MM.1S (cell line): ENCODE results near the gene PMF1.

ENCODE experiments used
- DNase-seq: peaks from one replicate; pipeline ENCODE4 v3.0.0-alpha.2; 2015
- H2AFZ ChIP-seq: fragments of 300-600 bp; sonication (generic); 2 replicates; pipeline ENCODE4 v1.6.0; 2016; ENCODE audit warnings: antibody characterized with exemption, low read length
- H3F3A ChIP-seq: fragments of 300-600 bp; sonication (generic); 2 replicates; pipeline ENCODE4 v1.6.1; 2016; ENCODE audit warnings: mild to moderate bottlenecking, antibody characterized with exemption, low read length, moderate library complexity, mixed read lengths; ENCODE audit not compliant: insufficient read depth
- H3K27ac ChIP-seq: fragments of 300-600 bp; sonication (generic); 2 replicates; pipeline ENCODE4 v1.5.1; 2016; ENCODE audit warnings: mild to moderate bottlenecking, low read length
- H3K27me3 ChIP-seq: fragments of 300-600 bp; sonication (generic); replicated peaks from 2 replicates; pipeline ENCODE4 v1.6.0; 2016; ENCODE audit warnings: low read length; ENCODE audit not compliant: insufficient read depth
- H3K36me3 ChIP-seq: fragments of 300-600 bp; sonication (generic); replicated peaks from 2 replicates; pipeline ENCODE4 v1.6.1; 2016; ENCODE audit warnings: mild to moderate bottlenecking, low read length, mixed read lengths; ENCODE audit not compliant: insufficient read depth
- H3K4me1 ChIP-seq: fragments of 300-600 bp; sonication (generic); 2 replicates; pipeline ENCODE4 v1.6.1; 2016; ENCODE audit warnings: low read length, mixed read lengths
- H3K4me2 ChIP-seq: fragments of 300-600 bp; sonication (generic); 2 replicates; pipeline ENCODE4 v1.6.0; 2016; ENCODE audit warnings: low read depth, low read length
- H3K4me3 ChIP-seq: fragments of 300-600 bp; sonication (generic); 2 replicates; pipeline ENCODE4 v1.5.1; 2016; ENCODE audit warnings: low read length, mixed read lengths
- H3K79me2 ChIP-seq: fragments of 300-600 bp; sonication (generic); 2 replicates; pipeline ENCODE4 v1.6.1; 2016; ENCODE audit warnings: mixed run types, low read length, mixed read lengths
- H3K9ac ChIP-seq: fragments of 300-600 bp; sonication (generic); 2 replicates; pipeline ENCODE4 v1.6.1; 2016; ENCODE audit warnings: low read length, mixed read lengths
- H3K9me2 ChIP-seq: fragments of 300-600 bp; sonication (generic); replicated peaks from 2 replicates; pipeline ENCODE4 v1.6.1; 2016; ENCODE audit warnings: mild to moderate bottlenecking, low read length, mixed read lengths; ENCODE audit not compliant: insufficient read depth
- H3K9me3 ChIP-seq: fragments of 300-600 bp; sonication (generic); replicated peaks from 2 replicates; pipeline ENCODE4 v1.6.1; 2016; ENCODE audit warnings: mild to moderate bottlenecking, low read length, mixed read lengths; ENCODE audit not compliant: insufficient read depth
- H4K20me1 ChIP-seq: fragments of 300-600 bp; sonication (generic); 2 replicates; pipeline ENCODE4 v1.6.1; 2016; ENCODE audit warnings: mild to moderate bottlenecking, low read length, moderate library complexity, mixed read lengths; ENCODE audit not compliant: insufficient read depth
- CTCF ChIP-seq: fragments of 300-600 bp; sonication (generic); IDR thresholded peaks from 2 replicates; pipeline ENCODE4 v1.5.1; 2016; ENCODE audit warnings: antibody characterized with exemption, low read length, mixed read lengths
- EZH2 ChIP-seq: fragments of 300-600 bp; sonication (generic); optimal IDR thresholded peaks from 2 replicates; pipeline ENCODE3; 2017; ENCODE audit warnings: low read depth, mild to moderate bottlenecking, antibody characterized with exemption, low read length, mixed read lengths
- EZH2phosphoT487 ChIP-seq: fragments of 300-600 bp; sonication (generic); IDR thresholded peaks from 2 replicates; pipeline ENCODE4 v1.6.1; 2018; ENCODE audit warnings: antibody characterized with exemption, low read length

The PMF1 gene

DNA sequence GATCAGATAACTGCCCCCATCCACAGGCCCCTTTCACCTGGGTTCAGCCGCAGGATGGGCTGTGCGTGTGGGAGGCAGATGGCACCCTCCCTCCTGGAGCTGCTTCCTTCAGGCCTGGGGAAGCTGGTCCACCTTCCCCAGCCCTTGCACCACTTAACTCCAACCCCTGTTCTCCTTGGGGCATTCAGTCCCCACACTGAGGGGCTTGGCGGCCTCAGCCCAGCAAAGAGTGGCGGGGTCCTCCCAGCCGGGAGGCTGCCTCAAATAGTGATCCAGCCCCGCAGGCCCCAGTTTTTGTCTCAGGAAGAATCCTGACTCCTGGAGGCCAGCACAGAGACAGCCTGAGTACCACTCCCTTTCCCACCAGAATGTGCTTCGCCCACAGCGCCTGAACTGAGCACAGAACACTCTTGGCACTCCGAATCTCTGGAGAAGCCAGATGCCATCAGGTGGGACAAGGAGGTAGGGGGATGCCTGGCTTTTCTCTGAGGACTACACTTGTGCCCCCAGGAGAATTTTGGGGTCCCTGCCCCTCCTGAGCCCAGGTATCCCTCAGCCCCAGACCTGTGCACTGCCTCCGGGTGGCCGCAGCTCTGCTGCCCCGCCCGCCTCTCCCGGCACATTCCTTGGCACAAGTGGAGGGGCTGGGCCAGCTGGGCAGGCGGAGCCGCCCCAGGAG, 34.1 kb downstream of the PMF1 start:
- TF ChIP-seq EZH2 (no peak), EZH2phosphoT487 (no peak), CTCF (no peak)
- Histone ChIP-seq H3K9me3 (no peaks in the 10 kb centered on the region), H3K4me2 (no peak overlapping the region), H4K20me1 (no peaks in the 10 kb centered on the region), H3K4me3 (no peak overlapping the region), H3K4me1 (peaks cover 7% of the 10 kb centered on the region; the same call in 1 of the 2 replicates), H2AFZ (no peak overlapping the region), H3K79me2 (no peaks in the 10 kb centered on the region), H3K9me2 (no peaks in the 10 kb centered on the region), H3K9ac (no peak overlapping the region), H3K27ac (no peak overlapping the region), H3F3A (peaks cover 20% of the 10 kb centered on the region; the same call in 1 of the 2 replicates), H3K27me3 (no peaks in the 10 kb centered on the region), H3K36me3 (0 out of 2 replicates have a peak, but pooled peaks cover 10% of the 10 kb centered on the region)
- DNase-seq, result no peak

DNA sequence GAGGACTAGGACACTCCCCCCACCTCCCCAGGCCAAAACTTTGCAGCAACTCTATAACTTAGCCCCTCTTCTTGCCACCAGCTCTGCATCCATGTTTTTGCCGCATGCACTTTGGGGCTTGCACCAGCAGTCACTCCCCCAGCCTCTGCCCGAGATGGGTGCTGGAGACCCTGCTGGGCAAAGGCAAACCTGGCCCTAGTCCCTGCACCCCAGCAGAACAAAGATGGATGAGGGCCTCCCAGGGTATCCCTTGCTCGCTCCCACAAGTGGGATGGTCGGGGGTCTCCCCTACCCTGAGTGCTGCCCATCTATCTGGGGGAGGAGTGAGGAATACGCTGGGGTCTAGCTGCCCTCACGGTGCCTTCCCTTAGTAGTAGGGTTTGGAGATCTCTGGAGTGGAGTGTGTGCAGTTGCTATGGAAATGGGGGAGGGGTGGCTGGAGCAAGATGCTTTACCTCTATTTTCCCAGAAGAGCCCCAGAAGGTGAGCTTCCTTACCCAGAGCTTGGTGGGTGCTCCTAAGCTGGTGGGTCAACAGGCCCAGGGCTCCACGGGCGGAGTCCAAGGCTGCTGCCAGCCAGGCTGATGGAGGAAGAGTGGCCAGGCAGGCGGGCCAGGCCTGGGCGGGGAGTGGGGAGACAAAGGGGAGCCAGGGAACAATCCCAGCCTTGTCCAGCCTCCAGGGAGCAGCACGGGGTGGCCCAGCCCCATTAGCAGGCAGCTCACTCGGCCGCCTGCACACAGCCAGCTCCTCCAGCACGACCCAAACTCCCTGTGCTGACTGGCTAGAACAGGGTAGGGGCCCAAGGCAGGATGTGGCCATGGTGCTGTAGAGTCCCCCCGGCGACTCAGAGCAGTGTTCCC, 34.9 kb downstream of the PMF1 start, which contains the start of gene PAQR6:
Gene PAQR6 (minus strand): TSS at position 597 of the 863 bp plus-strand sequence. CDS start 1,325 bp downstream, outside the sequence.
- no peak within 1 kb of the TSS for H3K9ac ChIP-seq
- no peak within 1 kb of the TSS for H3K27ac ChIP-seq
- peaks cover 17% of the 10 kb centered on the region; the same call in 1 of the 2 replicates for H3K36me3 ChIP-seq
- H3K9me2 ChIP-seq, result no peaks in the 10 kb centered on the region
- H3K4me1 ChIP-seq, result peaks cover 7% of the 10 kb centered on the region; the same call in 1 of the 2 replicates
- H3K4me3 ChIP-seq, result no peak within 1 kb of the TSS
- no peak for DNase-seq
- peaks cover 20% of the 10 kb centered on the region for H3F3A ChIP-seq
- no peak within 1 kb of the TSS for H2AFZ ChIP-seq
- H3K79me2 ChIP-seq, result no peaks in the 10 kb centered on the region
- no peaks in the 10 kb centered on the region for H3K9me3 ChIP-seq
- no peaks in the 10 kb centered on the region for H3K27me3 ChIP-seq
- no peaks in the 10 kb centered on the region for H4K20me1 ChIP-seq
- no peak within 1 kb of the TSS for H3K4me2 ChIP-seq
- no peak for TF ChIP-seq EZH2phosphoT487
- no peak for TF ChIP-seq CTCF
- TF ChIP-seq EZH2, result no peak

DNA sequence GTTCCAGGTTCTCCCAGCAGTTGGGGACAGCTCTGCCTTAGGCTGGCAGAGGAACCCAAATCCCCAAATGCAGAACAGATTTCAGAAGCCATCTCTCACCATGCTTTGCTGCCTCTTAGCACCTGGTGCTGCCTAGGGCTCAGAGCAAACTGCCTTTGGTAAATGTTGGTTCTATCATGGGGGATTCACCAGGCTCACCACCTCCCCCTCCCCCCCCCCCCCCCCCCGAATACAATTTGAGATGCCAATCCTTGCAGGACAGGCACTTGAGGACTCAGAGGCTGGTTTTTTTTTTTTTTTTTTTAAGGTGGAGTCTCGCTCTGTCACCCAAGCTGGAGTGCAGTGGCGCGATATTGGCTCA, 35.5 kb downstream of the PMF1 start:
- H3K9ac ChIP-seq, result no peak overlapping the region
- no peak overlapping the region for H3K27ac ChIP-seq
- no peaks in the 10 kb centered on the region for H3K9me3 ChIP-seq
- H3K79me2 ChIP-seq, result no peaks in the 10 kb centered on the region
- TF ChIP-seq CTCF (no peak), EZH2 (no peak), EZH2phosphoT487 (no peak)
- H3K4me1 ChIP-seq, result peaks cover 7% of the 10 kb centered on the region; the same call in 1 of the 2 replicates
- DNase-seq, result no peak
- H3F3A ChIP-seq, result peaks cover 20% of the 10 kb centered on the region
- H3K4me3 ChIP-seq, result no peak overlapping the region
- H3K4me2 ChIP-seq, result no peak overlapping the region
- no peaks in the 10 kb centered on the region for H3K9me2 ChIP-seq
- H2AFZ ChIP-seq, result no peak overlapping the region
- no peaks in the 10 kb centered on the region for H3K27me3 ChIP-seq
- H4K20me1 ChIP-seq, result no peaks in the 10 kb centered on the region
- peaks cover 22% of the 10 kb centered on the region for H3K36me3 ChIP-seq
